Stimulated activated CD8-positive, alpha-beta memory T cell treated with anti-CD3 and anti-CD28 coated beads, Interleukin-7, amount 100 ng/mL, for 48 hours (primary cell): ENCODE data around the gene RNF145.

ENCODE experiments used
- DNase-seq, 2 donors: peaks; one replicate each; pipeline ENCODE4 v3.0.0-alpha.2; 2020; ENCODE audit warnings: low read depth in 1 of 2; ENCODE audit errors: extremely low read depth in 1 of 2

The RNF145 gene

DNA sequence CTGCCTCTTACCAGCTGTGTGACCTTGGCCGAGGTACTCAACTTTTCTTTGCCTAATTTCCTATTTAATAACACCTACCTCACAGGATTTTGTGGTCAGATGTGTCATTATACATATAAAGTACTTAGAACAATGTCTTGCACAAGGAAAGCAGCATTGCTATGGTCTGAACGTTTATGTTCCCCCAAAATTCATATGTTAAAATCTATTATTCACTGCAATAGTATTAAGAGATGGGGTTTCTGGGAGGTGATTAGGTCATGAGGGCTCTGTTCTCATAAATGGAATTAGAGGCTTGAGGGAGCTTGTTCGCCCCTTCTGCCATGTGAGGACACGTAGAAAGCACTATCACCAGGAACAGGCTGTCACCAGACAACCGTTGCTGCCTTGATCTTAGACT is 10.9 kb upstream of the RNF145 start:
- no peak for DNase-seq

DNA sequence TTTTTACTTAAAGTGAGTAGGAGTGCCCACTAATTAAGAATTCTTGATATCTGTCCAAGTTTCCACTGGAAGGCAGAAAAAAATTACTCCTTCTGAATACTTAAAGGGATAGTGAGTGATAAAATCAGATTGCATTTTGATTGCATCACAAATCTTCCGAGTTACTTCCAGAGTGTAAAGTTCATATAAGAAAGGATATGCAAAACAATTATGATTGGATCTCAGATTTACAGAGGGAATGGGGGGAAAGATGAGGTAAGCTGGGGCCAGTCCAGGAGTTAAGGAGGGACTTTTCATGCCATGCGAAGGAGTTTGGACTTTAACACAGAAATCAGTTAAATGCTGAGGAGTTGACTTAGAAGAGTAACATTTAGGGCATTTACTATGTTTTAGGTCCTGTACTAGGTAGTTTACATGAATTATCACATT is 9.3 kb upstream of the RNF145 start:
- no peak for DNase-seq

DNA sequence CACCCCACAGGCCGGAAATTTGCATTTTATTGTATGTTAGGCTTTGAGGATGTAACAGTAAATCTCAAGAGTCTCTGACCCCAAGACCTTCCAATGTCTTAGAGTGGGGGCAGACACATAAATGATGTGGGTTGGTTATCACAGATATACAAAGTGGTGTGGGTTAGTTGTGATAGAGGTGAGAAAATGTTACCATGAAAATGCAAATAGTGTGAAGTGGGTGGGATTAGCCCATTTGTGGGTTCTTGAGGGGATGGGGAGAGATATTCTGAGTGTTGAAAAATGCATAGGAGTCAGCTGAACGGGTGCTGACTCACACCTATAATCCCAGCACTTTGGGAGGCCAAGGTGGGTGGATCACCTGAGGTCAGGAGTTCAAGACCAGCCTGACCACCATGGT is 7.9 kb upstream of the RNF145 start:
- no peak for DNase-seq

GRCh38 chr5:159216454-159216853 is 7.1 kb upstream of the RNF145 start:
- no peak for DNase-seq

DNA sequence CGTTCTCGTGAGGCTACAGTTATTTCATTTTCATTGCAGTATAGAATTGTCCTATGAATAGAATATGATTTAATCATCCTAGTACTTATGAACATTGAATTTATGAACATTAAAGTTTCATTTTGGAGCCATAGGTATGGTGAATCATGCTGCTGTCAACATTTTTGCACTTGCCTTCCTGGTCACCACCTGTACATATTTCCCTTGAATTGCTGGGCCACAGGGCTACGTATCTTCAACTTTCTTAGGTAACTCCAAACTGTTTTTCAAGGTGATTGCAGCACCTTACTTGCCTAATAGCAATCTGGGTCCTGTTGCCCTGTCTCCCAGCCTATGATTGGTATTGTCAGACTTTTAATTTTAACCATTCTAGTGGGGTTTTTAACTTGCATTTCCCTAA is 6.5 kb upstream of the RNF145 start:
- DNase-seq, result no peak

GRCh38 chr5:159214486-159215271 is 5.3 kb upstream of the RNF145 start:
- DNase-seq, result no peak

GRCh38 chr5:159212657-159213462 is 3.5 kb upstream of the RNF145 start:
- no peak for DNase-seq

DNA sequence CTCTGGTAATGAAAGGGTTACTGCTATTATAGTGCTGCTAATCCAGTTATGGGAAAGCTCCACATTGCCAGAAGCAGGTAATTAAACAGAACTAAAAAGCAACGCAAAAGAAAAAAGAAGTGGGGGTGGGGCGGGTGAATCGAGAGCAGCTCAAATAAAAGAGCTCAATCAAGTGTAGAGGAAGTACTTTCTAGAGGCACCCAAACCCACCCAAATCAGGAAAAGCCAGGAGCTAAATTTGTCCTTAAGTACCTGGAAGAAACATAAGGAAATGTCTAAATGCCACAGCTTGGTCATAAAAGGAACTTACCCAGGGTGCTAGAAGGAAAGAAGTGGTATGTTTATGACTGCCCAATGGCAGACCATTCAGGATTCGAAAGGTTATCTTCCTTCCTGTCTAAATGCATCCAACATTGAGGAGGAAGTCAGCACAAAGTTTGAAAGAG is 2.4 kb upstream of the RNF145 start:
- DNase-seq, result no peak

DNA sequence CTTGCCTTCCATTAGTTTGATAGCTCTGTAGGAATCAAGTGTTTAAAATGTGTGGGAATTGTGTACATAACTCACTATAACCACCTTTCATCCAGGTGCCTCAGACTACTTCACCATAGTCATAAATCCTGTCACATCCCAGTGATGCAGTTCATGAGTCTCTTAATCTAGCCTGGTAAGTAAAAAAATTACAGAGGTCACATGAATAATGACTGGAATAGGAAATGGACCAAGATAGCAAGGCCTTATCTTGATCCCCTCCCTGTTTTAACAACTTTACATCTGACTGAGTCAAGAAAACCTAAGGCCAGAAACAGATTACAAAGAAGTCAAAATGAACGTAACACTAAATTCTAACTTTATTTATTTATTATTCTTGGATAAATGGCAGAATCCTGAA is 1.5 kb upstream of the RNF145 start:
- DNase-seq, result no peak

- no peak for DNase-seq
These were observed 883 bp upstream of the RNF145 start for GRCh38 chr5:159210210-159210661.

DNA sequence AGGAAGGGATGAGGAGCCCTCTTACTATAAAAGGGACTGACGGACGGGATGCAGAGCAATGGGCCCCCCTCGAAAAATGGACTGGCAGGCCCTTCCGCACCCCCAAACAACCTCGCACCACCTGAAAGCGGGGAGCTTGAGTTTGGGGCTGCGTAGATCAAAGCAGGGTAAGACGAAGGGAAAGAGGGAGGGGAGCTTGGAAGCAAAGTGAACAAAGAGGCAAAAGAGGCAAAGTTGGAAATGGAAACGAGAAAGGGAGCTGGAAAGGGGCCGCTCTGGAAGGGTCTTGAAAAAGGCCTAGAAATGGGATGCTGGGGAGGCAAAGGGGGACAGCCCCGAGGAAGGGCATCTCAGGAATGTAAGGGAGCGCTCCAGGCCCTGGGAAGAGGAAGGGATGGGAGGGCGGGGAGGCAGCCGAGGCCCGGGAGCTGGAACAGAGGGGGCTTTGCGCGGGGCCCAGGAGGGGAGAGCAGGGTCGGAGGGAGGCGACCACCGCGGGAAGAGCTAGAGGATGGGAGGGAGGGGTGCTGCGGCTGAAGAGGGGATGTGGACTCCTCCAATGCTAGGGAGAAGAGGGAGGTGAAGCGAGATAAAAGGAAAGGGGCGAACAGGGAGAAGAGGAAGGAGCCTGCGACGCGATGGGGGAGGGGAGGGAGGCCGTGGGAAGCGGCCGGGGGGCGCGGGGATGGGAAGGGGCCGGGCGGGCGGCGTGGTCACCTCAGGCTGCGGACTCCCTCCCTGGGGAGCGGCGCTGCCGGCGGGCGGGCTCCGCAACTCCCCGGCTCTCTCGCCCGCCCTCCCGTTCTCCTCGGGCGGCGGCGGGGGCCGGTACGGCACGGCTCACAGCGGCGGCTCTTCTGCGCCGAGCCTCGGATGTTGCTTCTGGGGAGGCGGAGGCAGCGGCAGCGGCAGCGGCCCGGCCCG is 577 bp downstream of the RNF145 start:
- DNase-seq, result no peak

GRCh38 chr5:159207686-159208513 is 1.5 kb downstream of the RNF145 start:
- DNase-seq, result peak; percentile 55 to 64

DNA sequence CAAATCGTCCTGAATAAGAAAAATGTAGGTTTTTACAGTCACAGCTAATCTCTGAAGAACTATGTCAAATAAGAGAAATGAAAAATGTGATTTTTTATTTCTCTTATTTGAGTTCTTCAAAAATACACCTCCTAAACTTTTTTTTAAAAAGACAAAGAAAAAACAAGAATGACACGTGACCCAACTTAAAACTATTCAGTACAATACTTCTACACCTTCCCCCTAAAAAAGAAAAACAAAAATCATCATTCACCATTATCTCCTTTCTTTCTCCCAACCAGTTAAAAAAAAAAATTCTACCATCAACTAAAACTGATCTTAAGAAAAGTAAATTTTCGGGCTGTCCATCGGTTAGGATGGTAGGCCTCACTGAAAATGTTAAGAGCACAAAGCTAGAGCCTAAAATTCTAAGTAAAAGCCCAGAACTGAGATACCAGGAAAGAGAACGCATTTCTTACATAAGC is 2.1 kb downstream of the RNF145 start:
- no peak for DNase-seq

DNA sequence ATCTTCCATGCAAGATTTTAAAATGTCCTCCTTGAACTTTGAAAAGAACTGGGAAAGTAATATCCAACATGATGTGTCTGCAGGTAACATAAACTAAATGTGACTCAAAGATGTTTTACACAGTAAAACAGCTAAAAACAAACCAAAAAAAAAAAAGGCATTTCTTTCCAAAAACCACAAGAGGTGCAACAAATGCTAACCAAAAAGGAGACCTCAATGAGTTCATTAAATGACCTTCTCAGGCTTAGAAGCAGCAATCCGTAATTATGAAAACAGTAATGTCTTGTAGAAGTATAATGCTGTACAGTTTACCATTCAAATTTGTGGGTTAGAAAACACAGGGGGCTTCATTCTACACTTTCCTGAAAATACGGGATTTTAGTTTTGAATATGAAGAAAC is 2.5 kb downstream of the RNF145 start:
- no peak for DNase-seq

DNA sequence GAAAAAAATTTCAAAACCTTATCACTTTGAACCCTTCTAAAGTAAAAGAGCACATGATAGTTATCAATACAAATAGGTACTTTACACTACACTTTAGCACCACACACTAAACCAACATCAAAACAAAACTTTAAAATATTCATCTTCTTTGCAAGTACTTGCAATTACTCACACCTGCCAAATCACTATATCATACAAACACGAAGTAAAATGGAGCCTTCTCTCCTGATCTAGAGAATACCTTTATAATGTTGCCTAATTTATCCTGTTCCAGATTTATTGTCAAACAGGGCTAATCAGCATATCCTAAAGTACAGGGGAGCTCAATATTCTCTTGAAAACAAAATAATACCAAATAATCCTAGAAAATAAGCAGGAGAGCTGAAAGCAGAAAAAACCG is 3.0 kb downstream of the RNF145 start:
- no peak for DNase-seq

DNA sequence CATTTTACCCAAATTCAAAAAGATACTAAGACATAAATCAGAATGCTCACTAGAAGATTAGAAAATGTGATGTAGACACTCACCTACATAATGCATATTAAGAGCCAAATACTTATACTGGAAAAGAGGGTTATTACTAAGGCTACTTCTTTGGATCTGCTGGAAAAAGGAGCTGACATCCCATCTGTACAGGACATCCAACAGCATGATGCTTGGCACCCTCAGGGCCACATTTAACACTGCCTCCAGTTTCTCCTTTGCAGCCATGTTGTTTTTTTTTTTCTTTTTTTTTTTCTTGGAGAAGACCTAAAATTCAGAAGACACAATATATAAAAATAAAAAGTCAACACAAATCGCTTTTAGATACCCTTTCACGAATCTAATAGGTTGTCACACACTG is 6.0 kb downstream of the RNF145 start:
- no peak for DNase-seq

GRCh38 chr5:159202151-159202550 is 7.2 kb downstream of the RNF145 start:
- DNase-seq, result no peak

GRCh38 chr5:159199780-159200179 is 9.6 kb downstream of the RNF145 start:
- no peak for DNase-seq

DNA sequence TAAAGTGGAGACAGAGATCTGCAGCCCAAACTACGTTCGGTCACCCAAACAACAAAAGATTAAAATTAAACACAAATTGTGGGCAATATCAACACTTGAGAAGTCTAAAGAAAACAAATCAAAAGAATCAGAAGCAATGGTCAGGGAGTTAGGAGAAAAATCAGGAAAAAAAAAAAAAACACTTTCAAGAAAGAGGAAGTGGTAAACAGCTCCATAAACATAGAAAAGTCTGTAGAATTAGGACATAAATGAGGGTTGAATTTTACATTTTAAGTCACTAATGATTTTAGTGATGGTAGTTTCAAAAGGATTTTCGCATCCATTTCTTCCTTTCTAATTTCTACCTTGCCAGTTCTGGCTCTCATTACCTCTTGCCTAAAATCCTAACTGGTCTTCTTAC is 10.1 kb downstream of the RNF145 start:
- DNase-seq, result no peak
